Keratinocyte (primary cell): ENCODE results near the gene DCP1B. TPM values are rescaled to one million over a fixed set of nuclear protein-coding genes. Genes with fewer than 3 reads are reported as not detected.

ENCODE experiments used
- DNase-seq: peaks from one replicate; pipeline ENCODE4 v3.0.0-alpha.2; 2011; ENCODE audit warnings: low read depth, missing footprints, low spot score
- FAIRE-seq: peaks from 2 replicates; lab custom pipeline; 2011; peaks lifted over from hg19 to GRCh38; lab: Jason Lieb, UNC
- H2AFZ ChIP-seq: 2 replicates; pipeline ENCODE4 v1.6.0; 2012; ENCODE audit warnings: low read length, control low read depth, inconsistent platforms; ENCODE audit not compliant: control insufficient read depth
- H3K27ac ChIP-seq: 2 replicates; pipeline ENCODE4 v1.5.1; 2011; ENCODE audit warnings: low read length; ENCODE audit not compliant: control insufficient read depth, insufficient read depth
- H3K27me3 ChIP-seq: 3 replicates; pipeline ENCODE4 v1.6.0; 2011; ENCODE audit warnings: low read length; ENCODE audit not compliant: control insufficient read depth, insufficient read depth; ENCODE audit errors: extremely low read depth
- H3K36me3 ChIP-seq, 2 experiments: 2 replicates in 1 of 2; 3 replicates in 1 of 2; pipeline ENCODE4 v1.5.1; 2011; ENCODE audit warnings: low read length in 2 of 2, mild to moderate bottlenecking in 1 of 2; ENCODE audit not compliant: control insufficient read depth in 2 of 2, insufficient read depth in 2 of 2; ENCODE audit errors: extremely low read depth in 1 of 2
- H3K4me1 ChIP-seq: 3 replicates; pipeline ENCODE4 v1.5.1; 2011; ENCODE audit warnings: low read length; ENCODE audit not compliant: control insufficient read depth, insufficient read depth; ENCODE audit errors: extremely low read depth
- H3K4me2 ChIP-seq: 3 replicates; pipeline ENCODE4 v1.6.0; 2011; ENCODE audit warnings: low read depth, low read length; ENCODE audit not compliant: control insufficient read depth, insufficient read depth; ENCODE audit errors: extremely low read depth
- H3K4me3 ChIP-seq, 3 experiments: fragments of 200-600 bp in 1 of 3; sonication (generic) in 1 of 3; 2 replicates in 2 of 3; 3 replicates in 1 of 3; pipeline ENCODE4 v1.5.1; 2011 to 2016; ENCODE audit warnings: low read length in 3 of 3, mild to moderate bottlenecking in 3 of 3, control low read depth in 2 of 3, inconsistent platforms in 1 of 3, low read depth in 1 of 3, mixed read lengths in 1 of 3, mixed run types in 1 of 3, moderate library complexity in 1 of 3; ENCODE audit not compliant: control insufficient read depth in 2 of 3, insufficient read depth in 2 of 3; ENCODE audit errors: extremely low read depth in 1 of 3
- H3K79me2 ChIP-seq: 2 replicates; pipeline ENCODE4 v1.6.0; 2012; ENCODE audit warnings: low read length; ENCODE audit not compliant: control insufficient read depth, insufficient read depth
- H3K9ac ChIP-seq: 3 replicates; pipeline ENCODE4 v1.6.0; 2011; ENCODE audit warnings: low read length; ENCODE audit not compliant: control insufficient read depth, insufficient read depth; ENCODE audit errors: extremely low read depth
- H3K9me1 ChIP-seq: 3 replicates; pipeline ENCODE4 v1.6.0; 2011; ENCODE audit warnings: low read length; ENCODE audit not compliant: control insufficient read depth, insufficient read depth; ENCODE audit errors: extremely low read depth
- H3K9me3 ChIP-seq: 2 replicates; pipeline ENCODE4 v1.5.1; 2012; ENCODE audit warnings: low read depth, low read length; ENCODE audit not compliant: control insufficient read depth
- H4K20me1 ChIP-seq: 3 replicates; pipeline ENCODE4 v1.6.0; 2011; ENCODE audit warnings: low read length; ENCODE audit not compliant: control insufficient read depth, insufficient read depth; ENCODE audit errors: extremely low read depth
- CTCF ChIP-seq, 3 experiments: IDR thresholded peaks in 1 of 3; conservative IDR thresholded peaks in 1 of 3; optimal IDR thresholded peaks in 1 of 3; 2 replicates in 2 of 3; 3 replicates in 1 of 3; pipeline versions ENCODE3 to v1.5.1; 2011; ENCODE audit warnings: low read length in 3 of 3, mild to moderate bottlenecking in 3 of 3, moderate library complexity in 2 of 3, control low read depth in 1 of 3, inconsistent platforms in 1 of 3; ENCODE audit not compliant: insufficient read depth in 2 of 3; ENCODE audit errors: extremely low read depth in 1 of 3
- EZH2 ChIP-seq: IDR thresholded peaks from one replicate; pipeline ENCODE4 v1.6.1; 2012; ENCODE audit warnings: inconsistent platforms, mild to moderate bottlenecking, low read length, moderate library complexity
- dilution Hi-C: fragments of 300-500 bp; cut with MboI; formaldehyde crosslinking; loops from one replicate; pipeline ENCODE4 v1.7.0; 2020; ENCODE audit warnings: low sequenced_read_pairs; ENCODE audit not compliant: extremely low pct_ligation_motif_present
- polyA plus RNA-seq, 5 experiments: library from polyadenylated mRNA; depleted of rRNA in 3 of 5; stranded (reverse) in 3 of 5; stranded (forward) in 1 of 5; unstranded in 1 of 5; fragments of >200 nt; gene quantifications; 1 replicate in 1 of 5; 2 replicates in 3 of 5; 3 replicates in 1 of 5; pipeline versions ENCODE4 v1.2.1 to v1.2.3, GENCODE V29; 2011 to 2012; ENCODE audit warnings: missing spikeins in 2 of 5, low read depth in 1 of 5, low replicate concordance in 1 of 5

Gene DCP1B
- polyA plus RNA-seq, 1 donor (not counting 4 experiments of a cell fraction or from before 2014, with no cell fraction given): 9.7 TPM

GRCh38 chr12:1937481-1938224, 66.6 kb downstream of the DCP1B start:
- dilution Hi-C loops: no loop called here
- H2AFZ ChIP-seq: no peak overlapping the region
- H3K4me2 ChIP-seq: no peak overlapping the region
- H3K4me1 ChIP-seq: no peaks in the 10 kb centered on the region
- no peak for FAIRE-seq
- DNase-seq: no peak
- H3K27me3 ChIP-seq: no peaks in the 10 kb centered on the region
- H3K9me3 ChIP-seq: no peaks in the 10 kb centered on the region
- H3K9me1 ChIP-seq: no peaks in the 10 kb centered on the region
- no peak overlapping the region for H3K27ac ChIP-seq
- TF ChIP-seq EZH2: no peak
- no peak overlapping the region for H3K9ac ChIP-seq
- H4K20me1 ChIP-seq: no peaks in the 10 kb centered on the region
- no peaks in the 10 kb centered on the region for H3K79me2 ChIP-seq
- no peak overlapping the region for H3K4me3 ChIP-seq
- no peaks in the 10 kb centered on the region for H3K36me3 ChIP-seq

GRCh38 chr12:1936406-1937320, 67.6 kb downstream of the DCP1B start:
- Histone ChIP-seq H3K9me1 (no peaks in the 10 kb centered on the region), H3K4me1 (no peaks in the 10 kb centered on the region), H3K27me3 (no peaks in the 10 kb centered on the region), H3K36me3 (no peaks in the 10 kb centered on the region), H4K20me1 (no peaks in the 10 kb centered on the region), H3K79me2 (no peaks in the 10 kb centered on the region), H3K4me3 (no peak overlapping the region), H3K9me3 (no peaks in the 10 kb centered on the region), H3K27ac (no peak overlapping the region), H2AFZ (no peak overlapping the region), H3K4me2 (no peak overlapping the region), H3K9ac (no peak overlapping the region)
- FAIRE-seq (no peak), DNase-seq (no peak)
- dilution Hi-C loops: no loop called here
- no peak for TF ChIP-seq EZH2
- no peak for TF ChIP-seq CTCF (optimal IDR thresholded peaks at IDR 0.05 in 1 of 3, IDR thresholded peaks at IDR 0.05 in 1 of 3, conservative IDR thresholded peaks at IDR 0.05 in 1 of 3; ENCODE audit: extremely low read depth in 1 of 3, insufficient read depth in 2 of 3, low read length in 3 of 3)
